NCI-H146 (cell line): ENCODE data around the gene FAM83C.
A peak's percentile ranks its signal among the peaks of the same experiment; 100 is the strongest.
"Not testable (repeated sequence)": the region's sequence is repeated elsewhere in the genome, so short reads cannot be mapped to it uniquely, and the experiment has no call there.

Experiments used
- DNase-seq: peaks from one replicate; lab custom pipeline; 2025; lab: John Stamatoyannopoulos, UW

Gene FAM83C

DNA sequence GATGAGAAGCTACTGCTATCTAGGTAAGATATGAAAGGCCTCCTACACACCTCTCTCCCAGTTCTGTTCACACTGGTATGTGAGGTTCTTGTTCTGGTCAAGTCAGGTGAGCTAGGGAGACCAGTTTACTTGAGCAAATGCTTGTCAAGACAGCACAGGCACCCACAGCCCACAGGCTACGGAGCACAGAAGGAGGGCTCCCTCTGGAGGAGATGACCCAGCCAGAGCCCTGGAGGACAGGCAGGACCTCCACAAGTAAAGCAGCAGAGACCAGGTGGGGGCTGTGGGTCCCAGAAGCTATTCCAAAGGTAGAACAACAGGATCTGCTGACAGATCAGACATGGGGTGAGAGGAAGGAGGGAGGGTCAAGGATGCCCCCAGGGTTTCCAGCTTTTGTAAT is 27.5 kb downstream of the FAM83C start:
- no peak for DNase-seq

DNA sequence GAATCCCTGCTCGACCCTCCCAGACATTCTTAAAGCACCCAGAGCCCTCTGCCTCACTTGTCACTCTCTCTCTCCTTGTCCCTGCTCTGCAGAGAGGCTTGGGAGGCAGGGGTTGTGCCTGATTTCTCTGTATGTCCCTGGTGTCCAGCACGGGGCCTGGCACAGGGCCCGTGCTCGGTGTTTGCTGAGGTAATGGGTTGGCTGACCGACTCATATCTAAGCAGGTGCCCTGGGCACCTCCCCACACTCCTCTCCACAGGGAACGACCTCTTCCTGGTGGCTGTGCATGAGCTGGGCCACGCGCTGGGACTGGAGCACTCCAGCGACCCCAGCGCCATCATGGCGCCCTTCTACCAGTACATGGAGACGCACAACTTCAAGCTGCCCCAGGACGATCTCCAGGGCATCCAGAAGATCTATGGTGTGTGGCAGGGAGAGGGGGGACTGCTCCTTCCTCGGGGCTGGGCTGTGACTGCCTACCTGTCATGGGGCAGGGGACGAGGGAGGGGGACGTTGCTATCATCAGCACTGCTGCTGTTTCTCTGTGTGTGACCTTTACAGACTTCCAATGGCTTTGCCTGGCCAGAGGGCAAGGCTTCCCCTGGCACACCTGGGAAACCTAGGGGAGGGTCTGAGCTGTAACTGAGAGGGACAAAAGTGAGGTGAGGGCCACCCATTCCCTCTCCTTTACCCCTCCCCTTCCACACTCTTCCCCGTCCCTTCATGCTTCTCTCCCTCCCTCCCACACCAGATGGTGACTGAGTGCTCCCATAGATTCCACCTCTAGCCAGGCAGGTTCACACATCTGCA is 28.5 kb downstream of the FAM83C start:
- no peak for DNase-seq

GRCh38 chr20:35262731-35263531 is 29.3 kb downstream of the FAM83C start:
- not testable (repeated sequence) for DNase-seq

DNA sequence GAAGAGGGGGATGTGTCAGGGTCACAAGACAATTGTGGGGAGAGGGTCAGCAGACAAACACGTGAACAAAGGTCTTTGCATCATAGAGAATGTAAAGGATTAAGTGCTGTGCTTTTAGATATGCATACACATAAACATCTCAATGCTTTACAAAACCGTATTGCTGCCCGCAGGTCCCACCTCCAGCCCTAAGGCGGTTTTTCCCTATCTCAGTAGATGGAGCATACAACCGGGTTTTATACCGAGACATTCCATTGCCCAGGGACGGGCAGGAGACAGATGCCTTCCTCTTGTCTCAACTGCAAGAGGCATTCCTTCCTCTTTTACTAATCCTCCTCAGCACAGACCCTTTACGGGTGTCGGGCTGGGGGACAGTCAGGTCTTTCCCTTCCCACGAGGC is 29.9 kb downstream of the FAM83C start:
- DNase-seq: not testable (repeated sequence)

DNA sequence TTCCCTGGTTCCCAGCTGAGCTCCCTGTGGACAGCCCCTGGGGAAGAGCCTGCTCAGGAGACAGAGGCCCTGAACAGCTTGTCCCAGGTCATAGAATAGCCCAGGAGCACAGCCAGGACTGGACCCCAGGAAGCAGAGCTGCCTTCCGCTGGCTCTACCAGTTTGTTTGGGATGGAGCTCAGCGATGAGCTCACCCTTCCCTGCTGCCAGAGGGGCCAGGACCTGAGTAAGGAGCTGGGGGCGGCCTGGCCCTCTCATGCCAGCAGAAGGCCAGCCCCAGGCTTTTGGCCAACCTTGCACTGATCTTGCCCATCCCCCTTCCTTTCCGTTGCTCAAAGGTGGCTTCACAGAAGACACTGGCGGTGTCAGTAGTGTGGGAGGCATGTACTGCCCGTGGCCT is 31.8 kb downstream of the FAM83C start:
- no peak for DNase-seq

DNA sequence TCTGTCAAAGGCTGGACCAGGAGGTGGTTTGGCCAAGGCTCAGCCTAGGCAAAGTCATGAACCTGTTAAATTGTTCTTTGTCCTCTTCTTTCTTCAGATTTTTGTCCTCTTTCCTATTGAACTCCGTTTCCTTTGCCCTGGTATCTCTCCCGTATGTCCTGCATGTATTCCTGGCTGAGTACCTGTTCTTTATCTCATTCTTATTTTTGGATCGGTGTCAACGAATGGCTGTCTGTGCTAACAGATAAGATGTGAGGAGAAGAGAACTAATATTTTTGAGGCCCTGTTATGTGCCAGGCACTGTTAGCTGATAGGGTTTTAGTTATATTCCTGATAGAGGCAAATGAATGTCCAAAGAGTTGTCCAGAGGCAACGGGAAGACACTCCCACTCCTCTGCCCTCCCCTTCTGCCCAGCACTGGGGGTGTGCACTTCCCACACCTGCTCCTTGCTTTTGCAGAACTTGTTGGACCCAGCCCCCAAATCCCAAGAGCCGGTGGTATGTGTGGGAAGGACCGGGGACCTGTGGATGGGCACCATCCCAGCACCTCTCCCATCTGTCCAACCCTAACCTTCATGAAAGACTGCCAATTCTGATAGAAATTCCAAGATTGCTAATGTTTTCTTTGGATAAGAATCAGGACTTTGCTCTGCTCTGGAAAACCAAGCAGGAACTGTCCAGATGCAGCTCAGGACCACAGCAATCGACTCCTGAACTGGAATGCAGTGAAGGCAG is 34.9 kb downstream of the FAM83C start:
- no peak for DNase-seq

GRCh38 chr20:35254448-35254999 is 37.7 kb downstream of the FAM83C start:
- no peak for DNase-seq

DNA sequence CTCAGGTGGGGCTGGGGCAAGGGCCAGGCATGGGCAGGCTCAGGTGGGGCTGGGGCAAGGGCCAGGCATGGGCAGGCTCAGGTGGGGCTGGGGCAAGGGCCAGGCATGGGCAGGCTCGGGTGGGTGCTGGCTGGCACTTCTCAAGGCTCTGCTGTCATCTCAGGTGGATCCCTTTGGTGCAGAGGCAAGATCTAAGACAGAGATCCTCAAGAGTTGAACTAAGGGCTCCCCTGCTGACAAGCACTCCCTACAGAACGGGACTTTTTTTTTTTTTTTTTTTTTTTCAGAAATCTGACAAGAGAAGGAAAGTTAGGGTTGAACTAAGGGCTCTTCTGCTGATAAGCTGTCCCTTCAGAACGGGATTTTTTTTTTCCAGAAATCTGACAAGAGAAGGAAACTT is 39.2 kb downstream of the FAM83C start:
- no peak for DNase-seq

DNA sequence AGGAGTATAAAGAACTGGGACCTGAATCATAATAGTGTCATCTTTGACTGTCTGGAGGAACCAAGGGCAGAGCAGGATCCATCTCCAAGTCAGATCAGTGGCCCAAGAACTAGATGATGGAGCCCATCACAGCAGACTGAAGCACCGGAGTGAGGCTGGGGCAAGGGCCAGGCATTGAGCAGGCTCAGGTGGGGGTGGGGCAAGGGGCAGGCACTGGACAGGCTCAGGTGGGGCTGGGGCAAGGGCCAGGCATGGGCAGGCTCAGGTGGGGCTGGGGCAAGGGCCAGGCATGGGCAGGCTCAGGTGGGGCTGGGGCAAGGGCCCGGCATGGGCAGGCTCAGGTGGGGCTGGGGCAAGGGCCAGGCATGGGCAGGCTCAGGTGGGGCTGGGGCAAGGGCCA is 39.6 kb downstream of the FAM83C start:
- not testable (repeated sequence) for DNase-seq

GRCh38 chr20:35252037-35252461 is 40.2 kb downstream of the FAM83C start:
- DNase-seq: no peak

DNA sequence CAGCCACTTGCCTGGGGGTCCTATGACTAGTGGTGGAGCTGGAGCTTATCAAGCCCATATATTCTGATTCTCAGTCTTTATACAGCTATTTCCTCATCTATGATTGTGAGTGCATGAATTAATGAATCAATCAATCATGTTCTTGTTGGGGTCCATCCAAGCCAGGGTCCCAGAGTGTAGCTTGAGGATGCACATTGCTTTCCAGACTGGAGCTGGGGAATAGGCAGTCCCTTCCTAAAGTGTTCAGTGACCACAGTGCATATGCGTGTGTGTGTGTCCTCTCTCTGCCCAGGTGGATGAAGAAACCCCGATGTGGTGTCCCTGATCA is 40.6 kb downstream of the FAM83C start:
- DNase-seq: no peak

- no peak for DNase-seq
Observed at GRCh38 chr20:35248641-35249475, 43.4 kb downstream of the FAM83C start.

GRCh38 chr20:35246723-35247122 is 45.5 kb downstream of the FAM83C start:
- DNase-seq: no peak

GRCh38 chr20:35243986-35244385 is 48.2 kb downstream of the FAM83C start:
- peak; percentile 65 for DNase-seq

- no peak for DNase-seq
Observed at GRCh38 chr20:35243317-35243716, 48.9 kb downstream of the FAM83C start.

DNA sequence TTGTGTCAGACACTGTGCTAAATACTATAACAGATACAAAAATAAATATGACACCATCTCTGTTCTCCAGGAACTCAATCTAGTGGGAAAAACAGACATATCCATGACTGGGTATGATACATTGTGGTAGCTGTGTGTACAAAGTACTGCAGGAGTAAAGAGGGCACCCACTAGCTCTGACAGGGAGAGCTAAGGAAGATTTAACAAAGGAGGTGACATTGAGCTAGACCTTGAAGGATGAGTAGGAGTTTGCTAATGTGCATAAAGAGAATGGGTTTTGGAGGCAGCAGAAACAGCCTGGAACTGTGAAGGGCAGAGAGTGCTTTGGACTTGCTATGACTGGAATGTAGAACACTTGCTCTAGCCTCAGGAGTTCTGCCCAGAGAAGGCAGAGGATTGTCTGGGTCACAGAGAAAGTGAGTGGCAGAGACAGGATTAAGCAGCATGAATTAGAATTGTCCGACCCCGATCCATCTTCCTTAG is 51.4 kb downstream of the FAM83C start:
- no peak for DNase-seq

GRCh38 chr20:35240083-35240810 is 52.0 kb downstream of the FAM83C start:
- DNase-seq: no peak

- DNase-seq: no peak
Observed at GRCh38 chr20:35238735-35239134, 53.5 kb downstream of the FAM83C start.

- DNase-seq: no peak
Observed at GRCh38 chr20:35238170-35238569, 54.1 kb downstream of the FAM83C start.

DNA sequence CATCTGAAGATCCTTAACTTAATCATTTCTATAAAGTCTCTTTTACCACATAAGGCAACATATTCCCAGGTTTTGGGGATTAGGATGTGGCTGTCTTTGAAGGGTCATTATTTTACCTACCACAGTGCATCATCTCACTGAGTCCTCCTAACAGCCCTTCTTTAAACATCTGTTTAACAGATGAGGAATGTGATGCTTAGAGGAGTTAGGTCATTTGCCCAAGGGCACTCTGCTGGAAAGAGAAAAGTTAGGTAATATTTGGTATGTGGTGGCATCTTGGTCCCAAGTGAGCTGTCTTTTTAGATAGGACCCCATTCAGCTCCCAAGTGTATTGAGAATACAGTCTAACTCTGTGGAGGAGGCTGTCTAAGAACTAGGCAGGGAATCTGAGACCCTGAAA is 54.7 kb downstream of the FAM83C start:
- no peak for DNase-seq

DNA sequence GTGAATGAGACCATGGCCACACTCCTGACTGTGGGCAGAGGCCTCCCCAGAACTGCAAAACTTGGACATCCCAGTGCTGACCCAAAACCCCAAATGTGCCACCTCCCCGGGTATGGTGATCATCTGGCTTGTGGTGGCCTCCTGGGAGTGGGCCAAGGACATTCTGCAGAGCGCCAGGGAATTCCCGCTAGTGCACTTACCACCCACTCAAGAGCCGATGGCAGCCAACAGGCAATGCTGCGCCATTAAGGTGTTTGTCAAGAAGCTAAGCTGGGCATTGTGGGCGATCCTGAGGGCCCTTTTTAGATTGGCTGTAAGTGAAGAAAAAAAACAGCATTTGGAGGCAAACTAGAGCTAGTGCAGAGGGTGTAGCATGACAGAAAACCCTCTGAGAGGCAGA is 56.3 kb downstream of the FAM83C start:
- DNase-seq: no peak
